NCI-H2196 treated with DMSO at 0.1 percent for 48 hours (cell line): ENCODE measurements around the gene GET4.

Source experiments
- DNase-seq: peaks from one replicate; lab custom pipeline; 2025; ENCODE audit not compliant: unreplicated experiment; lab: John Stamatoyannopoulos, UW

The GET4 gene

GRCh38 chr7:885261-885892 is 9.0 kb downstream of the GET4 start:
- no peak for DNase-seq

GRCh38 chr7:885893-886625 is 9.7 kb downstream of the GET4 start:
- DNase-seq: no peak

GRCh38 chr7:886626-887487 is 10.5 kb downstream of the GET4 start:
- DNase-seq: no peak

- DNase-seq: no peak
Observed at GRCh38 chr7:887488-887820, 11.1 kb downstream of the GET4 start.

GRCh38 chr7:888081-889024 is 12.0 kb downstream of the GET4 start:
- no peak for DNase-seq

GRCh38 chr7:889025-889390 is 12.7 kb downstream of the GET4 start:
- DNase-seq: no peak

- no peak for DNase-seq
Observed at GRCh38 chr7:889391-889790, 13.0 kb downstream of the GET4 start.

GRCh38 chr7:890868-891267 is 14.5 kb downstream of the GET4 start:
- DNase-seq: no peak

GRCh38 chr7:891291-891690 is 14.9 kb downstream of the GET4 start:
- no peak for DNase-seq

GRCh38 chr7:891805-892204 is 15.5 kb downstream of the GET4 start:
- DNase-seq: no peak

- no peak for DNase-seq
Observed at GRCh38 chr7:892648-893593, 16.6 kb downstream of the GET4 start.

- no peak for DNase-seq
Observed at GRCh38 chr7:893686-894085, 17.3 kb downstream of the GET4 start.

GRCh38 chr7:894164-894867 is 18.0 kb downstream of the GET4 start:
- DNase-seq: no peak

- DNase-seq: no peak
Observed at GRCh38 chr7:894927-895450, 18.6 kb downstream of the GET4 start.

- DNase-seq: no peak
Observed at GRCh38 chr7:895451-896052, 19.2 kb downstream of the GET4 start.

GRCh38 chr7:896346-897075 is 20.2 kb downstream of the GET4 start:
- no peak for DNase-seq

GRCh38 chr7:897086-897485 is 20.7 kb downstream of the GET4 start:
- no peak for DNase-seq

GRCh38 chr7:897771-898376 is 21.5 kb downstream of the GET4 start:
- DNase-seq: no peak
